Stimulated activated memory B cell treated with anti-CD40 and anti-IgM and Interleukin-4, amounts not matched to agents 10 μg/mL and 1 μg/mL and 100 μg/mL, for 72 hours (primary cell): ENCODE data around the gene FGF3.

ENCODE experiments used
- ATAC-seq: fragments of 150-1000 bp; cut with Tn5 transposase; 2 replicates; pipeline ENCODE4 v1.10.0; 2021
- H3K27ac Mint-ChIP-seq: one replicate; pipeline ENCODE4 v1.8.0; 2022; ENCODE audit warnings: mild to moderate bottlenecking, mixed read lengths
- H3K27me3 Mint-ChIP-seq: one replicate; pipeline ENCODE4 v1.8.0; 2022; ENCODE audit warnings: mixed read lengths
- H3K36me3 Mint-ChIP-seq: one replicate; pipeline ENCODE4 v1.8.0; 2022; ENCODE audit warnings: mixed read lengths
- H3K4me1 Mint-ChIP-seq: one replicate; pipeline ENCODE4 v1.8.0; 2022; ENCODE audit warnings: mixed read lengths
- H3K4me3 Mint-ChIP-seq: one replicate; pipeline ENCODE4 v1.8.0; 2022; ENCODE audit warnings: mild to moderate bottlenecking, moderate library complexity, mixed read lengths
- H3K9me3 Mint-ChIP-seq: one replicate; pipeline ENCODE4 v1.8.0; 2022; ENCODE audit warnings: mixed read lengths

Gene FGF3

GRCh38 chr11:69804769-69805508, 14.3 kb downstream of the FGF3 start:
- ATAC-seq, result no peak
- Mint-ChIP-seq H3K4me3 (no peak overlapping the region), H3K36me3 (no peaks in the 10 kb centered on the region), H3K27me3 (peaks cover 33% of the 10 kb centered on the region), H3K4me1 (no peaks in the 10 kb centered on the region), H3K27ac (no peak overlapping the region), H3K9me3 (peaks cover 3% of the 10 kb centered on the region)

GRCh38 chr11:69803604-69804218, 15.5 kb downstream of the FGF3 start:
- Mint-ChIP-seq H3K27ac (no peak overlapping the region), H3K9me3 (peaks cover 3% of the 10 kb centered on the region), H3K4me1 (no peaks in the 10 kb centered on the region), H3K4me3 (no peak overlapping the region), H3K36me3 (no peaks in the 10 kb centered on the region), H3K27me3 (peaks cover 23% of the 10 kb centered on the region)
- no peak for ATAC-seq

- H3K27me3 Mint-ChIP-seq, result peaks cover 22% of the 10 kb centered on the region
- H3K4me1 Mint-ChIP-seq, result no peaks in the 10 kb centered on the region
- peaks cover 3% of the 10 kb centered on the region for H3K9me3 Mint-ChIP-seq
- H3K4me3 Mint-ChIP-seq, result no peak overlapping the region
- no peak overlapping the region for H3K27ac Mint-ChIP-seq
- ATAC-seq, result no peak
- no peaks in the 10 kb centered on the region for H3K36me3 Mint-ChIP-seq
These were observed 16.2 kb downstream of the FGF3 start for GRCh38 chr11:69803022-69803421.

- Mint-ChIP-seq H3K36me3 (no peaks in the 10 kb centered on the region), H3K4me1 (no peaks in the 10 kb centered on the region), H3K4me3 (no peak overlapping the region), H3K9me3 (peaks cover 3% of the 10 kb centered on the region), H3K27ac (no peak overlapping the region), H3K27me3 (peaks cover 17% of the 10 kb centered on the region)
- no peak for ATAC-seq
These were observed 16.6 kb downstream of the FGF3 start for GRCh38 chr11:69802590-69802989.

- Mint-ChIP-seq H3K27ac (no peak overlapping the region), H3K4me1 (no peaks in the 10 kb centered on the region), H3K4me3 (no peak overlapping the region), H3K36me3 (no peaks in the 10 kb centered on the region), H3K27me3 (peaks cover 12% of the 10 kb centered on the region), H3K9me3 (peaks cover 3% of the 10 kb centered on the region)
- ATAC-seq, result no peak
These were observed 17.5 kb downstream of the FGF3 start for GRCh38 chr11:69801513-69802335.

- H3K9me3 Mint-ChIP-seq, result peaks cover 3% of the 10 kb centered on the region
These were observed 18.9 kb downstream of the FGF3 start for GRCh38 chr11:69800278-69800677.

GRCh38 chr11:69799582-69799981, 19.6 kb downstream of the FGF3 start:
- no peak for ATAC-seq
- peaks cover 12% of the 10 kb centered on the region for H3K27me3 Mint-ChIP-seq
- H3K9me3 Mint-ChIP-seq, result peaks cover 3% of the 10 kb centered on the region
- no peak overlapping the region for H3K27ac Mint-ChIP-seq
- H3K4me1 Mint-ChIP-seq, result no peaks in the 10 kb centered on the region
- no peak overlapping the region for H3K4me3 Mint-ChIP-seq
- H3K36me3 Mint-ChIP-seq, result no peaks in the 10 kb centered on the region

More at GRCh38 chr11:69800278-69800677, 18.9 kb downstream of the FGF3 start:
- Mint-ChIP-seq H3K36me3 (no peaks in the 10 kb centered on the region), H3K4me1 (no peaks in the 10 kb centered on the region), H3K27ac (no peak overlapping the region), H3K27me3 (peaks cover 12% of the 10 kb centered on the region), H3K4me3 (no peak overlapping the region)
- ATAC-seq, result no peak

- no peak overlapping the region for H3K27ac Mint-ChIP-seq
- peaks cover 12% of the 10 kb centered on the region for H3K27me3 Mint-ChIP-seq
- peaks cover 3% of the 10 kb centered on the region for H3K9me3 Mint-ChIP-seq
- no peak for ATAC-seq
- no peak overlapping the region for H3K4me3 Mint-ChIP-seq
- H3K36me3 Mint-ChIP-seq, result no peaks in the 10 kb centered on the region
- H3K4me1 Mint-ChIP-seq, result no peaks in the 10 kb centered on the region
These were observed 20.1 kb downstream of the FGF3 start for GRCh38 chr11:69799097-69799496.

GRCh38 chr11:69797737-69798528, 21.3 kb downstream of the FGF3 start:
- peaks cover 17% of the 10 kb centered on the region for H3K27me3 Mint-ChIP-seq

GRCh38 chr11:69797156-69797555, 22.1 kb downstream of the FGF3 start:
- H3K36me3 Mint-ChIP-seq, result no peaks in the 10 kb centered on the region
- no peak overlapping the region for H3K27ac Mint-ChIP-seq
- H3K9me3 Mint-ChIP-seq, result no peaks in the 10 kb centered on the region
- ATAC-seq, result peak; percentile 22
- H3K4me3 Mint-ChIP-seq, result no peak overlapping the region
- H3K4me1 Mint-ChIP-seq, result no peaks in the 10 kb centered on the region
- peaks cover 22% of the 10 kb centered on the region for H3K27me3 Mint-ChIP-seq

More at GRCh38 chr11:69797737-69798528, 21.3 kb downstream of the FGF3 start:
- H3K27ac Mint-ChIP-seq, result no peak overlapping the region
- no peak for ATAC-seq
- peaks cover 3% of the 10 kb centered on the region for H3K9me3 Mint-ChIP-seq
- H3K4me3 Mint-ChIP-seq, result no peak overlapping the region
- H3K36me3 Mint-ChIP-seq, result no peaks in the 10 kb centered on the region
- no peaks in the 10 kb centered on the region for H3K4me1 Mint-ChIP-seq

- H3K27ac Mint-ChIP-seq, result no peak overlapping the region
- H3K36me3 Mint-ChIP-seq, result no peaks in the 10 kb centered on the region
- H3K4me3 Mint-ChIP-seq, result no peak overlapping the region
These were observed 23.2 kb downstream of the FGF3 start for GRCh38 chr11:69796063-69796462.

GRCh38 chr11:69791276-69792180, 27.7 kb downstream of the FGF3 start:
- Mint-ChIP-seq H3K4me1 (no peaks in the 10 kb centered on the region), H3K9me3 (no peaks in the 10 kb centered on the region), H3K27ac (no peak overlapping the region), H3K4me3 (no peak overlapping the region), H3K27me3 (peaks cover 10% of the 10 kb centered on the region), H3K36me3 (no peaks in the 10 kb centered on the region)
- no peak for ATAC-seq

More at GRCh38 chr11:69796063-69796462, 23.2 kb downstream of the FGF3 start:
- Mint-ChIP-seq H3K9me3 (no peaks in the 10 kb centered on the region), H3K4me1 (no peaks in the 10 kb centered on the region), H3K27me3 (peaks cover 12% of the 10 kb centered on the region)
- no peak for ATAC-seq

GRCh38 chr11:69788956-69789355, 30.3 kb downstream of the FGF3 start:
- no peak for ATAC-seq

GRCh38 chr11:69787906-69788305, 31.3 kb downstream of the FGF3 start:
- H3K36me3 Mint-ChIP-seq, result no peaks in the 10 kb centered on the region
- H3K27me3 Mint-ChIP-seq, result peaks cover 5% of the 10 kb centered on the region
- no peak overlapping the region for H3K4me3 Mint-ChIP-seq
- no peaks in the 10 kb centered on the region for H3K9me3 Mint-ChIP-seq
- no peak for ATAC-seq
- H3K4me1 Mint-ChIP-seq, result no peaks in the 10 kb centered on the region
- no peak overlapping the region for H3K27ac Mint-ChIP-seq

More at GRCh38 chr11:69788956-69789355, 30.3 kb downstream of the FGF3 start:
- Mint-ChIP-seq H3K9me3 (no peaks in the 10 kb centered on the region), H3K27ac (no peak overlapping the region), H3K4me3 (no peak overlapping the region), H3K4me1 (no peaks in the 10 kb centered on the region), H3K27me3 (peaks cover 10% of the 10 kb centered on the region), H3K36me3 (no peaks in the 10 kb centered on the region)
